Activated effector memory CD4-positive, alpha-beta T cell treated with Interleukin-2 at 50 U/mL for 16 hours (primary cell): ENCODE measurements around the gene BCAT1.

Source experiments
- DNase-seq: peaks from one replicate; pipeline ENCODE4 v3.0.0-alpha.2; 2020

The BCAT1 gene, protein sequence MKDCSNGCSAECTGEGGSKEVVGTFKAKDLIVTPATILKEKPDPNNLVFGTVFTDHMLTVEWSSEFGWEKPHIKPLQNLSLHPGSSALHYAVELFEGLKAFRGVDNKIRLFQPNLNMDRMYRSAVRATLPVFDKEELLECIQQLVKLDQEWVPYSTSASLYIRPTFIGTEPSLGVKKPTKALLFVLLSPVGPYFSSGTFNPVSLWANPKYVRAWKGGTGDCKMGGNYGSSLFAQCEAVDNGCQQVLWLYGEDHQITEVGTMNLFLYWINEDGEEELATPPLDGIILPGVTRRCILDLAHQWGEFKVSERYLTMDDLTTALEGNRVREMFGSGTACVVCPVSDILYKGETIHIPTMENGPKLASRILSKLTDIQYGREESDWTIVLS

DNA sequence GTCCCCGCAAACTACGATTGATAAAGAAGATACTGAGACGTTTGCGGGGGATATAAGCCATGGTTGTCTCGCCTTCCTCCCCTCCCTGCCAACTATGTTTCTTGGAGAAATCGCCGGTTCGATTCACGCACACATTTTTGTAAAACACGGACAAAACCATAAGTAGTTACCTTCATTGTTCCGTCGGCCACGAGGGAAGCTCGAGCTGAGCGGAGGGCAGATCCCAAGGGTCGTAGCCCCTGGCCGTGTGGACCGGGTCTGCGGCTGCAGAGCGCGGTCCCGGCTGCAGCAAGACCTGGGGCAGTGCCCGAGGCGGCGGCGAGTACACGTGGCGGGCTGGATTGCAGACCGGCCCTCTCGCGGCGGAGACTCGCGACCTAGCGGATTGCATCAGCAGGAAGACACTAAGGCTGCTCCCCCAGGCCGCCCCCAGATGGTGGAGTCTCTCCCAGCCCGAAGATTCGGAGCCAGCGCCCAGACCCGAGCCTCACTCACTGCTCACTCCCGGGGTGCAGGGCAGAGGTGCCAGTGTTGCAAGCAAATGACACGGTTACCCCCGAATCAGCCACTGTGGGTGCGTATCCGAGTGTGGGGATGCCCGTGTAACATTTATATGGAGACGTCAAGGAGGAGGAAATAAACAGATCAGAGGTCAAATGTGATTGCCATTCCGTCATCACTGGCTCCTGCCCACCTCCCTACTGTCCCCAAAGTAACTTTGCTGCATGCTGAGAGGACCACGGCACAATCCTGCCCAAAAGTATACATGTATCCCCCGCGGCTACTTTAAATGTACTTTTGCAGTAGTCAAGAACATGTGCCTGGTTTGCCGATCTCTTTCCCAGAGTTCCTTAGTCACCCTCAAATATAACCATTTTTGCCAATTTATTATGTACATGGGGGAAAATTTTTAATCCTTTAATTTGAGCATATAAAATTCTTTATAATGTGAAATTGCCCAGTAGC is at the start of gene BCAT1:
Gene BCAT1 (minus strand): TSS at position 345 of the 966 bp plus-strand sequence. CDS start 169 bp downstream, at position 176.
- no peak for DNase-seq

DNA sequence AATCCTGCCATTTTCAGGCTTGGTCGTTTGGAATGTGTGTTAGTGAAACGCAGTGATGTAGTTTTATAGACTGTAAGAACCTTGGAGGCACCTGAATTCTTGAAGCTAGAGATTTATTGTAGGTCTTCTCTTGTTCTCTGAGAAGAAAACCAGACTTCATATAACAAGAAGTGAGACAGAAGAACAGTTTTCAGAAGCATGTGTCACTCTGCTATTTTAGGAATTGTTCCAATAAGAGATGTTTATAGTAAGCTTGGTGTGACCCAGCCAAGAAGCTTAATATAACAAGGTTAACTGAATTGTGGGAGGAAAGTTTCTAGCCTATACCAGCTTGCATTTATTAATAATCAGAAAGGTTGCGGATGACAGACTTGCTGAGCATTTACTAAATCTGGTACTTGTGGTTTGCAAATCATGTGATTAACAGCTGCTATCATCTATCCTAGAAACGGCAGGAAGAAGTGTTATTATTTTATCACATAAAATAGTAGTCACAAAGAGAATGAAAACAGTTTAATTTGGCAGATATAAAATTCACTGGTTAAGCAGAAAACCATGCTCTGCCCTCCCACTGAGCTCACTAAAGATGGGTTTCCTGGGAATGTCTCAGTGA is 49.2 kb upstream of the BCAT1 start:
- DNase-seq, result no peak

DNA sequence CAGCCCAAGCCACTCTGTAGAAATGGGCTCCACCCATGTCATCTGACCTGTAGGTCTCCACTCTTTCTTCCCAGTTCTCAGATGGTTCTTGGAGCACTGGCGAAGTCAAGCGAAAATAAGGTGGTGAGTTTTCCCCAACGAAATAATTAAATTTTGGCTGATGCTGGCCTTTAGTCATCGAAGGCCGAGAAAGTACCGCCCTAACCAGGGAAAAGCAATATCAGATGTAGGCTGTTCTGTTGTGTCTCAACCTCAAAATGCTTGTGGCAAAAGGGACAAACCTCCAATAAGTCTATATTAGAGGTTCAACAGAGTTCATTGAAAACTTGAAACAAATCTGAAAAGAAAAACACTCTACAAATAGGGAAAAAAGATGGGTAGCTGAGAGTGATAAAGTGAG is 48.6 kb upstream of the BCAT1 start:
- DNase-seq, result no peak

DNA sequence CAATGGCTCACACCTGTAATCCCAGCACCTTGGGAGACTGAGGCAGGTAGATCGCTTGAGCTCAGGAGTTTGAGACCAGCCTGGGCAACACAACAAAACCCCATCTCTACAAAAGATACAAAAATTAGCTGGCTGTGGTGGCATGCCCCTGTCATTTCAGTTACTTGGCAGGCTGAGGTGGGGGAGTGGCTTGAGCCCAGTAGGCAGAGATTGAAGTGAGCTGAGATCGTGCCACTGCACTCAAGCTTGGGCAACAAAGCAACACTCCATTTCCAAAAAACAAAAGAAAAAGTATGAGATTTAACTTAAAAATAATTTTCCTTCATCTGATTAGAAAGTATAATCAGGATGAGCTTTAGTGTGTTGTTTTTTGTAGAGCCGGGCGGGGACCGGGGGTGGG is 47.9 kb upstream of the BCAT1 start:
- DNase-seq, result no peak

DNA sequence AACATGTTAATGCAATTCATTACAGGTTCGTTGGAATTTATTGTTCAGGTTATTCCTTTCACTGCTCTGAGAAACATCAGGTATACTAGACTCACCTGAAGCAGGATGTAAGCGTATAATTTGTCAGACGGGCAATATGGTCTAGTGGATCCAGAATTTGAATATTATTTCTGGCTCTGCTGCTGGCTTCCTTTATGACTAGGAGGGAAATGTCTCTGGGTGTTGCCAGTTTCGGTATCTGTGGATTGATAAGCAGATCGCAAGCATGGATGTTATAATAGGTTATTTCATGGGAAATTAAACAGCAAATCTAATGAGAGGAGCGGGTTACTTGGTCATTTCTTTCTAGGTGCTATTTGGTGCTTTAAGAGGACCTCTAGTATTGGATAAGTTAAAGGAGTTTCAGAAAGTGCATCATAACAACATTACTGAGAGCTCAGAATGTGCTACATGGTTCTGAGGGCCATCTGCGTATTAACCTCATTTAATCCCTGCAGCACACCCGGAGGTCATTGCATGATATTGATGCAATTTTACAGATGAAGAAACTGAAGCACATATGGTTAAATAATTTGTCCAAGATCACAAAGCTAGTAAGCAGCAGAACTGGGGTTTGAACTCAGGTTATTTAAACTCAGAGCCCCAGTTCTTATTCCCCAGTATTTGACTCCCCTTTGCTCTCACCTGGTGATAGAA is 47.3 kb upstream of the BCAT1 start:
- DNase-seq, result no peak

DNA sequence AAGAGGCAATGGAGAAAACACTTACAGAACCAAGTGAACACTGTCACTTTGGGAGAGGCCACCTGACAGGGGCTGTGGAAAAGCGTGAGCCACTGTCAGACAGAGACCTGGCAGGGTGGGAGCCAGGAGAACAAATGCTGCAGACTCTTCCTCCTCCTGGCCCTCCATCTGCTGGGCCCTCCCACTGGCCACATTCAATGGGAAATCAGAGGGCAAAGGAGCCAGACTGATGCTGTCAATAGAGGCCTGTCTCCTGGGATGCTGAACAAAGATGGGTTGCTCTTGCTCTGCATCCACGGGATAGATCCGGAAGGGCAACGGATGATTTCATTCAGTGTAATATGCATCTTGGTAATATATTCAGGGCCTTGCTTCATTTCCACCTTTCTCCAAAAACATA is 44.9 kb upstream of the BCAT1 start:
- DNase-seq, result no peak

DNA sequence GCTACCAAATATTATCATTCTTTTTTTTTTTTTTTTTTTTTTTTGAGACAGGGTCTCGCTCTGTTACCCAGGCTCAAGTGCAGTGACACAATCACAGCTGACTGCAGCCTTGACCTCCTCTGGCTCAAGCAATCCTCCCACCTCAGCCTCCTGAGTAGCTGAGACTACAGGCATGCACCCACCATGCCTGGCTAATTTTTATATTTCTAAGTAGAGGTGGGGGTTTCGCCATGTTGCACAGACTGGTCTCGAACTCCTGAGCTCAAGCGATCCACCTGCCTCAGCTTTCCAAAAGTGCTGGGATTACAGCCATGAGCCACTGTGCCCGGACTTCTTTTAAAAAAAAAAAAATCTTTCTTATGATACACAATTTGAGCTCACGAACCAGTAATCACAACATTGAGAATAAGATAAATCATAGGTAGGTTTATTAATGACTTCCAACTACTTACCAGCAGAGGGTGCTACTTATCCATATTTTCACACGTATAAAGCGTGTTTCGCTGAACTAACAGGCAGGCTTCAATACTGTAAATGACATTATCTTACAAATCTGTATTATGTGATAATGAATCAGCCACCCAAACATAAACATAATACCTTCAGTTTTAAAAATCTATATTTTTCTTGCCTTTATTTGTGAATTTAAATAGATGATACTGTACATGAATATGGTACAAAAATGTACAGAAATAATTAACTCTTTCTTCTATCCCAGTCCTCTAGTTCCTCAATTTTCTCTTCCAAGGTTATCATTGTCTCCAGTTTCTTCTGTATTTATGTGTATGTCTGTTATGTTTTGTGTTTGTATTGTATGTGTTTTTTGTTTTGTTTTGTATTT is 42.5 kb upstream of the BCAT1 start:
- DNase-seq, result no peak

DNA sequence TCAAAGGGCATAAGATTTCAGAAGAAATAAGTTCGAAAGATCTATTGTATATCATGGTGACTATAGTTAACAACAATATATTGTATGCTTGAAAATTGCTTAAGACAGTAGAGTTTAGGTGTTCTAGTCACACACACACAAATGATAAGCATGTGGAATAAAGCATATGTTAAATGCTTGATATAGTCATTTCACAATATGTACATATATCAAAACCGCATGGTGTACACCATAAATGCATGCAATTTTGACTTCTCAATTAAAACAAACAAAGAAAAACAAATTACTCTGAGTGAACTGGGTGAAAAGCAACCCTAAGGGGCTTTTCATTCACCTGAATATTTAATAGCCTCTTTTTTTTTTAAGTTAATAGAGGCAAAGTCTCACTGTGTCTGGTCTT is 40.3 kb upstream of the BCAT1 start:
- DNase-seq, result no peak

DNA sequence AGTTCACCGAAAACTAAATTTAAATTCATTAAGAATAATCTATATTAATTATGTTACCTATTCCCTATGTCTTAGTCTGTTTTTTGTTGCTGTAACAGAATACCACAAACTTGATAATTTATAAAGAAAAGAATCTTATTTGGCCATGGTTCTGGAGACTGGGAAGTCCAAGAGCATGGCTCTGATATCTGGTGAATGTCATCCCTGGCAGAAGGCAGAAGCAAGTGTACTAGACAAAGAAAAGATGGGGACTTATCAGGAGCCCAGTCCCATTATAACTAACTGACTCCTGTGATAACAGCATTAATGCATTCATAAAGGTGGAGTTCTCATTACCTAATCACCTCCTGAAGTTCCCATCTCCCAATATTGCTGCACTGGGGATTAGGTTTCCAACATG is 33.3 kb upstream of the BCAT1 start:
- no peak for DNase-seq

DNA sequence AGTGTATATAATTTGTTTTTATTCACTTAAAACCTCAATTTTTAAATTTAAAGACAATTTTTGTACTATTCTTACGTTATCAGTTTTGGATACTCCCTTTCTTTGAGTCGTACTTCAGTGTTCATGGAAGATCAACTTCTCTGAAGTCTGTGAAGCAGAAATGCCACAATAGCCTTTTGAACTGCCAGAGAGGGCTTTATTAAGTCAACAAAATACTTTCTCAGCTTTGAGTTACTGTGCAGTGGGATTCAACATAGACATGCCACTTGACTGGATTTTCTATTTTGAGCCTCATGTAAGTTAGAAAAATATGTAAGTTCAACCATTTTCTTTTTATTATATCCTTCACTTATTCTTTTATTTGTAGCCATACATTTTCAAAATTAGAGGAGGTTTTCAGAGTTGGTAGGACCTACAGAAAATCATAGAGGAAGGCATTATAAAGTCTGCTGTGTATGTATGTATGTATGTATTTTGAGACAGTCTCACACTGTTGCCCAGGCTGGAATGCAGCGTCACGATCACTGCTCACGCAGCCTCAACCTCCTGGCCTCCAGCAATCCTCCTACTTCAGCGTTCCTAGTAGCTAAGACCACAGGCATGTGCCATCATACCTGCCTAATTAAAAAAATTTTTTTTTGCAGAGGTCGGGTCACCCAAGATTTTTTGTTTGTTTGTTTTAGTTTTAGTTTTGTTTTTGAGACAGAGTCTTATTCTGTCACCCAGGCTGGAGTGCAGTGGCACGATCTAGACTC is 31.3 kb upstream of the BCAT1 start:
- DNase-seq, result no peak

DNA sequence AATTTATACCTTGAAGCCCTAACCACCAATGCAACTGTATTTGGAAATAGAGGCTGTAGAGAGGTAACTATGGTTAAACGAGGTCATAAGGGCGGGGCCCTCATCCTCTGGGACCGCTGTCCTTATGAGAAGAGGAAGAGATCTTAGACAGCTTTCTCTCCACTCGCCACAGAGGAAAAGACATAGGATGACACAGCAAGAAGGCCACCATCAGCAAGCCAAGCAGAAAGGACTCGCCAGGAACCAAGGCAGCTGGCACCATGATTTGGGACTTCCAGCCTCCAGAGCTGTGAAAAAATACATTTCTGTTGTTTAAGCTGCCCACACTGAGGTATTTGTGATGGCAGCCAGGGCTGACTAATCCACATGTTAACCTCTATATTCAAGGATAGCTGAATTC is 30.4 kb upstream of the BCAT1 start:
- DNase-seq, result no peak

DNA sequence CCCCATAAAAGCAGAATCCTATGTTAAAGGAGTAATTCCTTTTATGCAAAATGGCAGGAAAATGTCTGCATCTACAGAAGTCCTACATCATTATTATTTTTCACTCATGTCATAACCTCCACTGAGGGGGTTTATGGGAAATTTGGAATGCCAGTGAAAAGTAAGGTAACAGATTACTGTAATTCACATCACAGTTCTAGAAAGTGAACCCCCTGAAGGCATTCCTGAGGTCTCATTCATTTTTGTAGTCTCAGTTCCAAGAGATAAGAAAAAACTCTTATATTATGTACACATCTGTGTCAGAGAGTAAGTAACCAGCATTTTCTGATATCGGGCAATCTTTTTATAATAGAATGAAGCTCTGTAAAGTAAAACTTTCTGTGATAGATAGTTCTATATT is 28.8 kb upstream of the BCAT1 start:
- no peak for DNase-seq

DNA sequence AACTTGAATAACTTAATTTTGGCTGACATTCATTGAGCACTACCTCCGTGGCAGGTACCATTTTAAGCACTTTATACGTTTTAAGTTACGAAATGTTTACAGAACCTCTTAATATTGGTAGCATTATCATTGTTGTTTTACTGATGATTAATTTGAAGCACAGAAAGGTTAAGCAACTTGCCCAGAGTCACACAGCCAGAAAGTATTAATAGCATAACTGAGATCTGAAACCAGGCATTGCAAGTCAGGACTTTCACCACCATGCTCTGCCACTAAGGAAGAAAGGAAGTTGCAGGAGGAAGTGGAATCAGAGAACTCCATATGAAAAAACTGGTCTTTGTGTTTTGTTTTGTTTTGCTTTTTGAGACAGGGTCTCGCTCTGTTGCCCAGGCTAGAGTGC is 28.2 kb upstream of the BCAT1 start:
- no peak for DNase-seq

DNA sequence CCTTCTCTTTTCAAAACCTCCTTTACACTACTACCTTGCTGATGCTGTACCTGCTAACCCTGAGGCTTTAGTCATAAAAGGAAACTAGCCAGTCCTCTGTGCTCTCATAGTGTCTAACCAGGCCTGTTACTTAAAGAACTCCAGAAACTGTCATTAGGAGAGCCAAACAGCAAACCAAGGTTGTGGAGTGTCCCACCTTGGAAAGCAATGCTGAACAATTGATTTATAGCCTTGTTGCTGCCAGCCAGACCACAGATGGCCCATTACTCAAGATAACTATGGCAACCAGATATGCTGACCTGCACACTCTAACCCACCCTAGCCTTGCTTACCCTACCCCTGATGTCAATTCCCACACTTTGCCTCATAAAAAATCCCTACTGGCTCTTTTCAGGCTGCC is 26.5 kb upstream of the BCAT1 start:
- DNase-seq, result no peak

DNA sequence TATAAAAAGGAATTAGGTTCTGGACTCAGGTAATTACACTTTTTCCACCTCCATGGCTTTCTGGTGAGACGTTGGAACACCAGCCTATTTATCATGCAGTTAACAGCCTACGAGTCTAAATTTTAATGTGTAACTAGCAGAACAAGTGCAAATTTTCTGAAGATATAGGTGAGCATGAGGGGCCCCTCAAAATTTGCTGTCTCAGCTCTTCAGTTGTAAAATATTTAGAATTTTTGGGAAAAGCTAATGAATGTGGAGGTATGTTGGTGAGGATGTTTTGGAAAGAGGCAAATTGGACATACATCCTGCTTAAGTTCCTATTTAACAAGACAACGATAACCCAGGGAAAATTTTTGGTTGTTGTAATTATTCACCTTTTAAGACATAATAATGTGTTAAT is 25.3 kb upstream of the BCAT1 start:
- no peak for DNase-seq

DNA sequence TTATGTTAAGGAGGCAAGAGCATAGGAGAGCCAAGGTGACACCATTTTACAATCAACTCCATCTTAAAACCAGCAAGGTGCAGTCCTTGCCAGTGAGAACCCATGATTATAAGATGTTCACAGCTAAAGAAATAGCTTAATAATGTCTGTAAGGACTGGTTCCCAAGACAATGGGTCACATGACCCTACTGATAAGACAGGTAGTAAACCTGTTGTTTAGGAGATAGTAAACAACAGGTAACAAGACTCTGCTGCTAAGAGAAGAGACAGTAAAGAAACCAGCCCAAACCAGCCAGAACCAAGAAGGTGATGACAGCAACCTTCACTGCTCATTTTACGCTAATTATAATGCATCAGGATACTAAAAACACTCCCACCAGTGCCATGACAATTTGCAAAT is 23.2 kb upstream of the BCAT1 start:
- no peak for DNase-seq

DNA sequence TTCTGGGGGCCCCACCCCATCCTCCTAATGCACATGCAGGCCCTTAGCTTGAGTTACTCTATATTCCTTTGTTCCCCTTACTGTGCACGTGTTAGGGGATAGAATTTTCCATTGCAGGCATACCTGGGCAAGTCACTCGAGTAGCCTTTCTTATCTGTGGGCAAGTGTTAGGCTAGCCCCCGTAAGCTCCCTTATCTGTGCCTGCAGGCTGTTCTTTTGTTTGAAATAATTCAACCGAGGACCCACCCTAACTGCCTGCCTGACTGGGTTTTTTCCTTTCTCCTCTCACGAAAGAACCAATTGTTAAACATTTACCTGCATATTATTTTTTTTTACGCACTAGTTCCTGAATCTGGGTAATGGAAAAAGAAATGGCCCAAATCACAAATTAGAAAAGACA is 21.3 kb upstream of the BCAT1 start:
- DNase-seq, result no peak

DNA sequence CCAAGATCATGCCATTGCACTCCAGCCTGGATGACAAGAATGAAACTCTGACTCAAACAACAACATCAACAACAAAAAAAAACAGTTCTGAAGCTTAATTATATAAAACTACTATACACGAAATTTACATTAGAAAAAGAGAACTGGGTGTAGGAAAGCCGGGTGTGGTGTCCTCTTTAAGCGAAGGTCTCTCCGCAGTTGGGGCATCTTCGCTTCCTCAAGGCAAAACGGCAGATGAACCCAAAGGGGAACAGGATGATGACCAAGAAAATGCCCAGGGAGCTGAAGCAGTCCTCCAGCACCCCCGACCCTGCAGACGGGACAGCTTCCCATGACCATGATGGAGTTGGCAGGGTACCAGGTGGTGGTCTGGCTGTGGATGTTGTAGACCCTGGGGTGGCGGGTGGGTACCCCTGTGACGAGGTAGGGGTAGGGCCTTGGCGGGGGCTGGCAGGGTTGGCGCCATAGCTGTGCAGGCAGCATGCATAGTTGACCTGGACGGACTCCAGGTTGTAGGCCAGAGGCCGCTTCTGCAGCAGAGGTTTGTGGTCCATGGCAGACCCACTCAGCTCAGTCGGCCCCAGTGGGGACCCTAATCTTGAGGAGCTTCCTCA is 18.2 kb upstream of the BCAT1 start:
- no peak for DNase-seq

DNA sequence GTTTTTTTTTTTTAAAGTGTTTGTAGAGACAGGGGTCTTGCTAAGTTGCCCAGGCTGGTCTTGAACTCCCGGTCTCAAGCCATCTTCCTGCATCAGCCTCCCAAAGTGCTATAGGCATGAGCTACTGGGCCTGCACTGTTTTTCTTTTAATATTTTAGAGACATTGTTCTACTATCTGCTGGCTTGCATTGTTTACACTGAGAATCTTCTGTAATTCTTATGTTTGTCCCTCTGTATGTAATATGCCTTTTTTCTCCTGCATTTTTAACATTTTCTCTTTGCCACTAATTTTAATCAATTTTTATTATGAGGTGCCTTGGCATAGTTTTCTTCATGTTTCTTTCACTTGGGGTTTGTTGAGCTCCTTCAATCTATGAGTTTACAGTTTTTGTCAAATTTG is 15.4 kb upstream of the BCAT1 start:
- no peak for DNase-seq

DNA sequence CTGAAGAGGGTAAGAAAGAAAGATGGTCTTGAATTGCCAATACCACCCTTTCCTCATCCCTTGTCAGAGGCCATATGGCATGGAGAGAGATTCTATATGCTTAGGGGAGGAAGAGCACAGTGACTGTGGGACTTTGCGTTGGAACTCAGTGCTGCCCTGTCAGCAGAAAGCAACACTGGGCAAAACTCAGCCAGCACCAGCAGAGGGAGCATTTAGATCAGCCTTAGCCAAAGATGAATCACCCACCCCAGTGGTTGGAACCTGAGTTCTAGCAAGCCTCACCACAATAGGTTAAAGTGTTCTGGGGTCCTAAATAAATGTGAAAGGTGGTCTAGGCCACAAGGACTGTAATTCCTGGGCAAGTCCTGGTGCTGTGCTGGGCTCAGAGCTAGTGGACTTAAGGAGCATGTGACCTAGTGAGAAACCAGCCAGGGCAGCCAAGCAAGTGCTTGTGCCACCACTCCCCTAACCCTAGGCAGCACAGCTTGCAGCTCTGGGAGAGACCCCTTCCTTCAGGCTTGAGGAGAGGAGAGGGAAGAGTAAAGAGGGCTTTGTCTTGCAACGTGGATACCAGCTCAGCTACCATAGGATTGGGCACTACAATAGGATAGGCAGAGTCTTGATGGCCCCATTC is 11.4 kb upstream of the BCAT1 start:
- DNase-seq, result no peak
